ENCODE data around the gene PDZD2.

The PDZD2 gene

GRCh38 chr5:31741496-31741895 is 102.6 kb downstream of the PDZD2 start:
- H3K79me2 ChIP-seq (ENCODE audit: control insufficient read depth, low read length), result no peaks in the 10 kb centered on the region
- H3K36me3 ChIP-seq (ENCODE audit: control insufficient read depth, low read length), result no peaks in the 10 kb centered on the region
- no peaks in the 10 kb centered on the region for H4K20me1 ChIP-seq (ENCODE audit: control insufficient read depth, insufficient read depth, low read depth, low read length)
- H3F3A ChIP-seq (ENCODE audit: control insufficient read depth, insufficient read depth), result no peaks in the 10 kb centered on the region
- no peaks in the 10 kb centered on the region for H3K4me1 ChIP-seq (ENCODE audit: control insufficient read depth, low read length)
- H3K27me3 ChIP-seq (ENCODE audit: control insufficient read depth, low read length), result peaks cover 4% of the 10 kb centered on the region; the same call in 1 of the 2 replicates
- no peaks in the 10 kb centered on the region for H3K9me3 ChIP-seq (ENCODE audit: control insufficient read depth, insufficient read depth, low read length)
- no peak for TF ChIP-seq EZH2phosphoT487 (IDR thresholded peaks at IDR 0.05; ENCODE audit: borderline replicate concordance, low read length)
- TF ChIP-seq CTCF (IDR thresholded peaks at IDR 0.05; ENCODE audit: low read depth, low read length, poor library complexity, severe bottlenecking), result no peak
- H3K4me2 ChIP-seq (ENCODE audit: low read length), result no peak overlapping the region
- no peak overlapping the region for H3K4me3 ChIP-seq (ENCODE audit: low read length)
- no peak overlapping the region for H3K27ac ChIP-seq (ENCODE audit: low read depth, low read length)
- H3K9me2 ChIP-seq (replicated peaks; ENCODE audit: control insufficient read depth, low read length), result no peaks in the 10 kb centered on the region

- H3K36me3 ChIP-seq (ENCODE audit: control insufficient read depth, low read length), result no peaks in the 10 kb centered on the region
- H3K4me1 ChIP-seq (ENCODE audit: control insufficient read depth, low read length), result no peaks in the 10 kb centered on the region
- no peak overlapping the region for H3K27ac ChIP-seq (ENCODE audit: low read depth, low read length)
- no peak overlapping the region for H3K4me2 ChIP-seq (ENCODE audit: low read length)
- no peaks in the 10 kb centered on the region for H3K9me3 ChIP-seq (ENCODE audit: control insufficient read depth, insufficient read depth, low read length)
- no peaks in the 10 kb centered on the region for H4K20me1 ChIP-seq (ENCODE audit: control insufficient read depth, insufficient read depth, low read depth, low read length)
- TF ChIP-seq EZH2phosphoT487 (IDR thresholded peaks at IDR 0.05; ENCODE audit: borderline replicate concordance, low read length), result no peak
- no peak for TF ChIP-seq CTCF (IDR thresholded peaks at IDR 0.05; ENCODE audit: low read depth, low read length, poor library complexity, severe bottlenecking)
- H3K4me3 ChIP-seq (ENCODE audit: low read length), result no peak overlapping the region
- H3K9me2 ChIP-seq (replicated peaks; ENCODE audit: control insufficient read depth, low read length), result no peaks in the 10 kb centered on the region
- H3F3A ChIP-seq (ENCODE audit: control insufficient read depth, insufficient read depth), result no peaks in the 10 kb centered on the region
- H3K27me3 ChIP-seq (ENCODE audit: control insufficient read depth, low read length), result peaks cover 4% of the 10 kb centered on the region; the same call in 1 of the 2 replicates
- H3K79me2 ChIP-seq (ENCODE audit: control insufficient read depth, low read length), result no peaks in the 10 kb centered on the region
Measured at GRCh38 chr5:31743678-31744077, 104.7 kb downstream of the PDZD2 start.

GRCh38 chr5:31748458-31749172 is 109.7 kb downstream of the PDZD2 start:
- Histone ChIP-seq H3K36me3 (ENCODE audit: control insufficient read depth, low read length) (no peaks in the 10 kb centered on the region), H4K20me1 (ENCODE audit: control insufficient read depth, insufficient read depth, low read depth, low read length) (no peaks in the 10 kb centered on the region), H3K4me1 (ENCODE audit: control insufficient read depth, low read length) (no peaks in the 10 kb centered on the region), H3K27ac (ENCODE audit: low read depth, low read length) (no peak overlapping the region), H3K9me2 (replicated peaks; ENCODE audit: control insufficient read depth, low read length) (no peaks in the 10 kb centered on the region), H3K4me2 (ENCODE audit: low read length) (no peak overlapping the region), H3K79me2 (ENCODE audit: control insufficient read depth, low read length) (no peaks in the 10 kb centered on the region), H3K9me3 (ENCODE audit: control insufficient read depth, insufficient read depth, low read length) (no peaks in the 10 kb centered on the region), H3K4me3 (ENCODE audit: low read length) (no peak overlapping the region), H3F3A (ENCODE audit: control insufficient read depth, insufficient read depth) (no peaks in the 10 kb centered on the region), H3K27me3 (ENCODE audit: control insufficient read depth, low read length) (peaks cover 4% of the 10 kb centered on the region; the same call in 1 of the 2 replicates)
- TF ChIP-seq CTCF (IDR thresholded peaks at IDR 0.05; ENCODE audit: low read depth, low read length, poor library complexity, severe bottlenecking), result no peak

All from DOHH2 (cell line).